HG03135 (cell line): Measurements from ENCODE around the gene CCDC170.

Source experiments
- ATAC-seq: cut with Tn5 transposase; IDR thresholded peaks from one replicate; pipeline ENCODE4 v1.9.1; 2021; ENCODE audit warnings: mild to moderate bottlenecking, moderate library complexity; ENCODE audit not compliant: unreplicated experiment

CCDC170 gene

DNA sequence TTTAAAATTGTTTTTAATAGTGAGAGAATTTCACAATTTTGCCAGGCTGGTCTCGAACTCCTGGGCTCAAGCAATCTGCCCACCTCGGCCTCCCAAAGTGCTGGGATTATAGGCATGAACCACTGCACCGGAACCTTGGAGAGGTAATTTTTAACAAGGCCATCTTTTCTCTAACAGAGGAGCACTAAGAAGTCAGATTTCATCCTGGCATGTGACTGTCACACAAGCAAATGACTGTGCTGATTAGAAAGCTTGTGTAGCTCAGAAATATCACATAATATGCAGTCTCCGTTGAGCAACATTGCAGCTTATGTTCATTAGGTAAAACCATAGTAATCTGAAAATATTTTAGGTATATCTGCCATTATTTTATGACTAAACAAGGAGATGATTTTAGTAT is 156.0 kb downstream of the CCDC170 start:
- no peak for ATAC-seq

DNA sequence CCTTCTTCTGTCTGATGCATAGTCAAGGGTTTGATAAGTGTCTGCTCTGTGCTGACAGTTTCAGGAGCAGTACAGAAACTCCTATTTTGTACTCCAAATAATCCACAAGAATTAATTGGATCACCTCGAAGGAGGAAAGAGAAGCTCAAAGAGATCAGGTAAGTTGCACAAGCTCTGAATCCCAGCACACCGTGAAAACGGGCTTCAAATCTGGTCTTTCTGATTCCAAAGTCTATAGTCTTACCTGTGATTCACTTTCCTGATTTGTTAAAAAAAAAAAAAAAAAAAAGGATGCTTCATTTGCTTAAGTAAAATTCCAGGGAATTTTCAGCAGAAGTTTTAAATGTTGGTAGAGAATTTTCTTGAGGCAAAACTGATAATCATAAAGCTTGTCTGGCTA is 157.8 kb downstream of the CCDC170 start:
- ATAC-seq: no peak

DNA sequence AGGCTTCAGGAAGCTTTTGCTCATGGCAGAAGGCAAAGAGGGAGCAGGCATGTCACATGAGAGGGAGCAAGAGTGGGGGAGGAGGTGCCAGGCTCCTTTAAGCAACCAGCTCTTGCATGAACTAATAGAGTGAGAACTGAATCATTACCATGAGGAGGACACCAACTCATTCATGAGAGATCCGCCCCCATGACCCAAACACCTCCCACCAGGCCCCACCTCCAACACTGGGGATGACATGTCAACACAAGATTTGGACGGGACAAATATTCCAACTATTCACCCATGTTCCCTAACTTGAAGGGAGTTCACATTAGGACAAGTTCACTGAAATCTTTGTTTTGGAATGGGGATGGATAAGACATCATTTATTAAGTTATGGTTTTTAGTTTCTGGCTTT is 158.5 kb downstream of the CCDC170 start:
- ATAC-seq: no peak

DNA sequence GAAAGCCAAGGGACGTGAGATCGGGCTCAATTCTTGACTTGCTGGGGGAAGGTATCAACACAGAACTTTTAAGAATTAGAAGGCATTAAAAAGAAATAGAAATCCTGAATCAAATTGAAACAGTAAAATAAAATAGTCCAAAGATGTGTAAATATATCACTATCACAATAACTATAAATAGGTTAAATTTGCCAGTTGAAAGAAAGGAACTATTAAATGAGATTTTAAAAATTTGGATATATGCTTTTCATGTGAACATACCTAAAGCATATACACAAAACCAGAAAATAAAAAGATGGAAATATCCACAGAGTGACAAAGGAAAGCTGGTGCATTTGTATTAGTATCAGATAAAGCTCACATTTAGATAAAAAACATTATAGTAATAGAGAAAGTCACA is 161.3 kb downstream of the CCDC170 start:
- no peak for ATAC-seq

DNA sequence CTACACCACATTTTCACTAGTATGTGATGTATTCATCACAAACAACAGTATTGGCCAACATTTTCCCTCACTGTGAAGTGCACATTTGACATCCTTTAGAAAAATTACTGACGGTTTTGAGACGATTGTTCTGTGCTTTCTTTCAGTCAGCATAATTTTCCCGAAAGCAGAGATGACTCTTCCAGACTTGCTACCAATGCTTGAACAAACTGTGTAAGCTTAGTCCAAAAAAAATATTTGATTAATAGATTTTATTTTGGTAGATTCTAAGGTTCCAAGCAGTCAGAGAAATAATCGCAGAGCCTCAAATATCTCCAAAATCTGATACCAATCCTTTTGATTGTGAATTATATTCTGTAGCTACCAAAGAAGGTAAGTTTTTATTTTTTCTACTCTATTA is 162.6 kb downstream of the CCDC170 start:
- no peak for ATAC-seq

DNA sequence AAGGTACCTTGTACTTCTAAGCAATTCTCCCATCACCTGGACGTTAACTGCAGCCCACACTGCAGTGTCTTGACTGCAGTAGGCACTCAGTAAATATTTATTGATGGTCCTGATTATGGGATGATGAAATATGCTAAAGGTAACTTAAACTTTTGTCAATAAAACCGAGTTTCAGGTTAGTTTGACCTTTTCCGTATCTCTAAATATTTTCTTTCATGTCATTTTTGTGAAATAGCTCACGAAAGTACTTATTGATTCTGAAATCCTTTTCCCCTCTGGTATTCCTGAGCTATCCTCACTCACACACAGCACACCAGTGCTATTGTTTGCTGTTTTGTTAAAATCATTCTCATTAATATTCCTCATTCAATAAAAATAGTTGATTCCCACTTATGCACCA is 164.3 kb downstream of the CCDC170 start:
- no peak for ATAC-seq

DNA sequence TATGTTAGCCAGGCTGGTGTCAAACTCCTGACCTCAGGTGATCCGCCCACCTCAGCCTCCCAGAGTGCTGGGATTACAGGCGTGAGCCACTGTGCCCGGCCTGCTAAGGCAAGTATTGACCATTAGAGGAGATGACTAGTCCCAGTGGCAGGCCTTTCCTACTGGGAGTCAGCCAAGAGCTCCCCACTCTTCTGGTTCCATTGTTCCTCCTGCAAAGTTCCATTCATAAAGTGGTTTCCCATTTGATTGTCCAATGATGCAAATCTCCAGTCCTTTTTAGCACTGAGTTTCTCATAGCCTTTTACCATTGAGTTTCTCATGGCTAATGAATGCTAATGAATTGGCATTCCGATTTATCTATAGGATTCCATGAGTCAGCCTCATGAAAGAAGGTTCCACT is 165.4 kb downstream of the CCDC170 start:
- no peak for ATAC-seq

DNA sequence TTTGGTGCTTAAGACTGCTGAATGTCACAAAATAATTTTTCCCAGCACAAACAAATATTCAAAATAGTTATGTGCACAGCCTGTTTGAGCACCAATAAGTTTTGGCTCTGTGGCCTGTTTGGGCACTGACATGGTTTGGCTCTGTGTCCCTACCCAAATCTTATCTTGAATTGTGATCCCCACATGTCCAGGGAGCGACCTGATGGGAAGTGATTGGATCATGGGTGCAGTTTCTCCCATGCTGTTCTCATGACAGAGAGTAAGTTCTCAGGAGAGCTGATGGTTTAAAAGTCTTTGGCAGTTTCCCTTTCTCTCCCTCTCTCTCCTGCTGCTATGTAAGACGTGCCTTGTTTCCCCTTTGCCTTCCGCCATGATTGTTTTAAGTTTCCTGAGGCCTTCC is 167.7 kb downstream of the CCDC170 start:
- no peak for ATAC-seq

DNA sequence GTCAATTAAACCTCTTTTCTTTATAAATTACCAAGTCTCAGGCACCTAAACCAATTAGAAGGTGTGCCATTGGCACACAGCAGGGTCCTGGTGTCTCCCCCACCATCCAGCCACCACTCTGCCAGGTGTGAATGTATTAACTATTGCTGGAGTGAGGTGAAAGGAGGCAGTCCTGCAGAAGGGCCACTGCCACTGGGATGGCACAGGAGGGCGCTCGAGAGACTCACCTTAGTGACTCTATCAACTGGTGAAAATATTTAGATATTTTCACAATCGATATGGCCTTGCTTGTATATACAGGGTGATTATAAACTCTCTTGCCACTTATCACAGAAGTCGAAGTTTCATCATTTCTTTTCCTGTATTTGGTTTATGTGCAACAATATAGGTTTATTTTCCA is 168.1 kb downstream of the CCDC170 start:
- no peak for ATAC-seq

DNA sequence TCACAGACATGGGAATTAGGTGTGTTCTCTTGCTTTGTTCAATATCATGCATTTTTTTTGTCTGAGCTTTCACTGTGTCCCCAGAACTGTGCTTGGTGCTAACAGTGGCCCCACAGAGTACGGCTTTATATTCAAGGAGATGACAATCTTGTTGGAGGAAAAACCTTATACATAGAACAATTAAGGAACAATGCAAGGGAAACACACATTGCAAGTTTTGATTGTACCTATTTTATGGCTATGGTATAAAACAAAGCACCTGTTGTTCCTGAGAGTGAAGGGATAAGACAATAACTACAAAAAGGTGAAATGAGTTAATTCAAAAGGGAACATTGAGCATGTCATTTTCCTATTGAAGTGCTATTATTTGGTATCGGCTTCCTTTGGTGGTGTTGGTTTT is 169.7 kb downstream of the CCDC170 start:
- ATAC-seq: no peak

DNA sequence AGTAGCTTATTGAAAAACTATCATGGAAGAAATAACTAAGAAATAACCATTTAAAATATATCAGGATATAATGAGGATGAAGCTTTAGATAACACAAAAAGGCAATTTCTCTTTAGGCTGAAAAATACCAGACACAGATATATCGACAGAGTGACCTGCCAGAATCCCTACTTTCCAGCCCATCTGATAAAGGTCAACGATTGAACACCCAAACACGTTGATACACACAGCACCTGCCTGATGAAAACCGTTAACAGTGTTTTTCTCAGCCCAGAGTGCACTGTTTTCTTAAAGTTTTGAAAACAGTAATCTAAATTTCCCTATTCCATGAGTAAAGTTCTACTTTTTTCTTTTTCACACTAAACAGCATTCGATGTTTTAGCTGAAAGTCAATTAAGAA is 170.6 kb downstream of the CCDC170 start:
- no peak for ATAC-seq

DNA sequence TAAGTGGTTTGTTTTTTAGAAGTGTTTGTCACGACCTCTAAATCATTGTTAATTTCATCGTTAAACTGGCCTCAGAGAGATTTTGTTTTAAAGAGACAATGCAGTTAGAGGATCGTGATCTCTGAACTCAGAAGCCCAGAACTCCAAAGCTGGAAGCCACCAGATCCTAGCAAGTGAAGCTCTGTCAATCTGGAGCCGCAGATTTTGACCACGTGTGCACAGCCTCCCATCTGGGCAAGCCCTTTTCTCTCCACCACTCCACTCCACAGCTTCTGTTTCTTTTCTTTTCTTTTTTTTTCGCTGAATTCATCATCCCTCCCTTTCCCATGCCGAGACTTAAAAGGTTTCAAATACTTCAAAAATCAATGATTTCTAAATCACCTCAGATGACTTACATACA is 171.5 kb downstream of the CCDC170 start:
- ATAC-seq: no peak

DNA sequence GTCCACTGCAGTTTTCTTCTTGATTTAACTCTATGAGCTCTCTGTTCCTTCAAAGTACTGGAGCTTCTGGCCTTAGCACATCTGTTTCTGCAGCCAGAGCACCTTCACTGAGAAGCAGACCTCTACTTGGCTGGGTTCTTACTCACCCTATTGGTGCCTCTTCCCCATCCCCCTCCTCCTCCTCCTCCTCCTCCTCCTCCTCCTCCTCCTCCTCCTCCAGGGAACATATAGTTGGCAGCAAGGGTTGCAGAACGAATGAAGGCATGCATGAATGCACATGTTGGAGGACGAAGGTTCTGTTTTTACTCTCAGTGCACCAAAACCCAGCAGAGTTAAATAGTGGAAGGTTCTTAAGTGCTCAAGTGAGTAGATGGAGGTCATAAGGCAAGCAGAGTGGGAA is 172.7 kb downstream of the CCDC170 start:
- no peak for ATAC-seq

DNA sequence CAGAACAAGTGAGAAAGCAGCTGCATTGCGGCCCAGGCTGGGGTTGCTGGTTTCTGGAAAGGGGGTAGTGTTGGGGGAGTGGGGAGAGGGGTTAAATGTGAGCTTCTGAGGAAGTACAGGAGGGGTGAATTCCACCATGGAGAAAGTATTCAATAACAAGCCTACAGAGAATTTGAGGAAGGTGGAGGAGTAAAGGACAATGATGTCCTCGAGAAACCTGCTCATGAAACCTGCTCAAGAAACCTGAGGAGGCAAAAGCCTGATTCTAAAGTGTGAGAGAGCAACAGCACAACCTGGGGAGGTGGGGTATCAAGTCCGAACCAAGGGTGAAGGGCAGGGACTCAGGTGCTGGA is 175.4 kb downstream of the CCDC170 start:
- ATAC-seq: no peak

DNA sequence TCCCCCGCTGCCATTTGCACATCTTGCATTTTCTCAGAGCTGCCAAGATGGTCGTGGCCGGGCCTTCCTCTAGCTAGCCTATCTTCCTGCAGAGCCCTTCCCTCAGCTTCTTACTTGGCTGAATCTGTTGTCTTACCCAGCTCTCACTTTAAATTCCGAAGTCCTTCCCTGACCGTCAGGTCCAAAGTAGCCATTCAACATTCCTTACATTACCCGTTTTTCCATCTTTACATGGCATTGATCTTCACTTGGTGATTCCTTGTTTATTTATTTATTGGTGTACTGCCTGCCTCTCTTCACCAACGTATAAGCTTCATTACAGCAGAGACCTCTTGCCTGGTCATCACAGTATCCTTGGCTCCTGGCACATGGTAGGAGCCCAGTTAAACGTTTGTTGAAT is 176.3 kb downstream of the CCDC170 start:
- ATAC-seq: no peak
